ENCODE measurements around the gene CCDC9B. TPM values are rescaled to one million over a fixed set of nuclear protein-coding genes. Genes with fewer than 3 reads are reported as not detected.
A peak's percentile ranks its signal among the peaks of the same experiment; 100 is the strongest.

CCDC9B gene
- total RNA-seq = 71.4 TPM
- long read RNA-seq, transcript CCDC9B-206 (11 exons, 3,022 nt) = major isoform, 5 of 10 reads
- long read RNA-seq, partial matches to known transcripts = 3 of 10 reads
- long read RNA-seq, other reads (novel, unspliced or antisense) = 2 of 10 reads

- peak; percentile 13 for TF ChIP-seq CTCF (IDR thresholded peaks at IDR 0.05)
- intact Hi-C loops (cut with DNase I) = no loop called here
- Histone ChIP-seq H3K27me3 (ENCODE audit: low read depth) (no peaks in the 10 kb centered on the region), H3K36me3 (peaks cover 15% of the 10 kb centered on the region), H3K4me1 (peaks cover 86% of the 10 kb centered on the region), H3K4me3 (peak within 1 kb of the TSS; percentile 67), H3K9me3 (no peaks in the 10 kb centered on the region), H3K27ac (peak within 1 kb of the TSS; percentile 97)
- ATAC-seq (peak; percentile 88 to 90), DNase-seq (peak; percentile 92)
Observed at GRCh38 chr15:40340740-40341400, at the start of gene CCDC9B. Gene CCDC9B (minus strand): TSS chr15:40340939. CDS start chr15:40340819, 120 bp downstream.

- H3K36me3 ChIP-seq = peaks cover 56% of the 10 kb centered on the region
- no peak overlapping the region for H3K4me3 ChIP-seq
- ATAC-seq (peak; percentile 27 to 68), DNase-seq (no peak)
- peak overlapping the region; percentile 9 for H3K27ac ChIP-seq
- no peaks in the 10 kb centered on the region for H3K4me1 ChIP-seq
- H3K27me3 ChIP-seq (ENCODE audit: low read depth) = no peaks in the 10 kb centered on the region
- TF ChIP-seq CTCF (IDR thresholded peaks at IDR 0.05) = no peak
- H3K9me3 ChIP-seq = no peaks in the 10 kb centered on the region
- intact Hi-C loops (cut with DNase I) = no loop called here
Observed at GRCh38 chr15:40389824-40390595, 49.3 kb upstream of the CCDC9B start.

- TF ChIP-seq CTCF (IDR thresholded peaks at IDR 0.05) = no peak
- intact Hi-C loops (cut with DNase I) = no loop called here
- Histone ChIP-seq H3K27ac (peak overlapping the region; percentile 1), H3K4me3 (no peak overlapping the region), H3K4me1 (peaks cover 3% of the 10 kb centered on the region), H3K9me3 (no peaks in the 10 kb centered on the region), H3K36me3 (peaks cover 56% of the 10 kb centered on the region), H3K27me3 (ENCODE audit: low read depth) (no peaks in the 10 kb centered on the region)
- ATAC-seq (peak; percentile 84 to 85), DNase-seq (peak; percentile 70)
Observed at GRCh38 chr15:40388941-40389823, 48.4 kb upstream of the CCDC9B start.

GRCh38 chr15:40386480-40386879, 45.7 kb upstream of the CCDC9B start:
- TF ChIP-seq CTCF (IDR thresholded peaks at IDR 0.05) = no peak
- no peaks in the 10 kb centered on the region for H3K27me3 ChIP-seq (ENCODE audit: low read depth)
- no peak overlapping the region for H3K4me3 ChIP-seq
- H3K36me3 ChIP-seq = peaks cover 33% of the 10 kb centered on the region
- no peaks in the 10 kb centered on the region for H3K9me3 ChIP-seq
- H3K4me1 ChIP-seq = peaks cover 17% of the 10 kb centered on the region
- no peak for ATAC-seq
- no peak overlapping the region for H3K27ac ChIP-seq
- intact Hi-C loops (cut with DNase I) = no loop called here
- no peak for DNase-seq
